HCT116 (cell line): ENCODE results near the gene SH3RF2. TPM values are rescaled to one million over a fixed set of nuclear protein-coding genes. Genes with fewer than 3 reads are reported as not detected.

Experiments
- ATAC-seq: fragments of 200-7000 bp; cut with Tn5 transposase; 2 replicates; pipeline ENCODE4 v1.9.1; 2020; ENCODE audit warnings: mild to moderate bottlenecking, moderate library complexity
- BruUV-seq: library from RNA; stranded (reverse); fragments of 400-500 nt; replicated peaks from 2 replicates; lab custom pipeline; 2021; lab: Mats Ljungman, UMichigan
- CTCF ChIA-PET: fragments of 300-600 bp; sonication (Branson Sonifier 250); formaldehyde crosslinking; loops from one replicate; lab custom pipeline; 2021; ENCODE audit warnings: antibody characterized with exemption; lab: Charles Lee
- POLR2A ChIA-PET: fragments of 300-600, 350-600 bp; sonication (Branson Sonifier 250); formaldehyde crosslinking; loops from one replicate; lab custom pipeline; 2021; ENCODE audit warnings: antibody characterized with exemption; lab: Charles Lee
- RAD21 ChIA-PET, 2 experiments: fragments of 300-600 bp; sonication (Branson Sonifier 250); formaldehyde crosslinking; loops; one replicate each; lab custom pipeline; 2023; ENCODE audit warnings: low total read pairs in 2 of 2; ENCODE audit not compliant: uncharacterized antibody in 2 of 2, unreplicated experiment in 2 of 2, low non-redundant PET in 1 of 2; lab: Charles Lee
- DNase-seq: peaks from one replicate; pipeline ENCODE4 v3.0.0-alpha.2; 2010; ENCODE audit warnings: low read depth, low spot score
- H2AFZ ChIP-seq: fragments of 200-600 bp; shearing (Covaris generic), sonication (generic); 2 replicates; pipeline ENCODE4 v1.6.1; 2017; ENCODE audit warnings: low read depth, mixed run types, mixed read lengths, antibody characterized with exemption, low read length; ENCODE audit not compliant: poor library complexity, severe bottlenecking
- H3K27ac ChIP-seq: 2 replicates; pipeline ENCODE4 v1.5.1; 2012; ENCODE audit warnings: low read depth, low read length
- H3K27me3 ChIP-seq: fragments of 200-600 bp; sonication (generic); 2 replicates; pipeline ENCODE4 v1.6.1; 2016; ENCODE audit warnings: mixed run types, low read length, mixed read lengths; ENCODE audit not compliant: insufficient read depth
- H3K36me3 ChIP-seq, 2 experiments: fragments of 200-500 bp in 1 of 2; fragments of 200-600 bp in 1 of 2; sonication (Bioruptor generic) in 1 of 2; sonication (generic) in 1 of 2; 2 replicates each; pipeline versions ENCODE4 v1.5.1 to v1.6.1; 2014 to 2016; ENCODE audit warnings: low read length in 2 of 2, inconsistent platforms in 1 of 2, mixed read lengths in 1 of 2, mixed run types in 1 of 2; ENCODE audit not compliant: insufficient read depth in 2 of 2, control insufficient read depth in 1 of 2
- H3K4me1 ChIP-seq, 2 experiments: fragments of 200-600 bp in 1 of 2; sonication (generic) in 1 of 2; 2 replicates each; pipeline versions ENCODE4 v1.5.1 to v1.6.1; 2012 to 2017; ENCODE audit warnings: low read length in 2 of 2, inconsistent platforms in 1 of 2, mild to moderate bottlenecking in 1 of 2, mixed read lengths in 1 of 2, mixed run types in 1 of 2, moderate library complexity in 1 of 2; ENCODE audit not compliant: insufficient read depth in 2 of 2, control insufficient read depth in 1 of 2
- H3K4me2 ChIP-seq: fragments of 200-600 bp; sonication (generic); 2 replicates; pipeline ENCODE4 v1.6.1; 2017; ENCODE audit warnings: mixed run types, low read length, mixed read lengths
- H3K4me3 ChIP-seq, 2 experiments: fragments of 200-600 bp in 1 of 2; sonication (generic) in 1 of 2; replicated peaks in 1 of 2; 2 replicates each; pipeline ENCODE4 v1.5.1; 2011 to 2016; ENCODE audit warnings: low read length in 2 of 2, control low read depth in 1 of 2, low read depth in 1 of 2, mild to moderate bottlenecking in 1 of 2, mixed read lengths in 1 of 2, mixed run types in 1 of 2
- H3K79me2 ChIP-seq: fragments of 200-600 bp; sonication (generic); 2 replicates; pipeline ENCODE4 v1.6.1; 2017; ENCODE audit warnings: mild to moderate bottlenecking, mixed run types, low read length, moderate library complexity, mixed read lengths; ENCODE audit not compliant: insufficient read depth
- H3K9ac ChIP-seq: fragments of 200-600 bp; sonication (generic); 2 replicates; pipeline ENCODE4 v1.6.1; 2016; ENCODE audit warnings: low read length, mixed read lengths
- H3K9me2 ChIP-seq: fragments of 200-600 bp; sonication (generic), shearing (Covaris generic); 2 replicates; pipeline ENCODE4 v1.6.1; 2017; ENCODE audit warnings: mixed run types, mild to moderate bottlenecking, moderate library complexity; ENCODE audit not compliant: insufficient read depth
- H3K9me3 ChIP-seq, 2 experiments: fragments of 200-500 bp in 1 of 2; fragments of 200-600 bp in 1 of 2; sonication (Bioruptor generic) in 1 of 2; sonication (generic) in 1 of 2; 2 replicates each; pipeline ENCODE4 v1.6.1; 2014 to 2017; ENCODE audit warnings: low read length in 2 of 2, mixed read lengths in 2 of 2, inconsistent platforms in 1 of 2, low read depth in 1 of 2, mild to moderate bottlenecking in 1 of 2, mixed run types in 1 of 2, moderate library complexity in 1 of 2; ENCODE audit not compliant: control insufficient read depth in 1 of 2, insufficient read depth in 1 of 2
- H4K20me1 ChIP-seq: fragments of 200-600 bp; sonication (generic), shearing (Covaris generic); 2 replicates; pipeline ENCODE4 v1.6.1; 2017; ENCODE audit warnings: mixed run types, mild to moderate bottlenecking, moderate library complexity; ENCODE audit not compliant: insufficient read depth
- ATF3 ChIP-seq: IDR thresholded peaks from 2 replicates; pipeline ENCODE4 v1.6.1; 2012
- ELF1 ChIP-seq: IDR thresholded peaks from 2 replicates; pipeline ENCODE4 v1.6.1; 2012; ENCODE audit warnings: low read depth, borderline replicate concordance
- EZH2 ChIP-seq: fragments of 200-600 bp; sonication (generic); IDR thresholded peaks from 2 replicates; pipeline ENCODE4 v1.6.1; 2017; ENCODE audit warnings: antibody characterized with exemption, mixed run types
- JUND ChIP-seq: IDR thresholded peaks from 2 replicates; pipeline ENCODE4 v1.6.1; 2012
- SP1 ChIP-seq: IDR thresholded peaks from 2 replicates; pipeline ENCODE4 v1.6.1; 2012; ENCODE audit warnings: low read depth
- SRF ChIP-seq: IDR thresholded peaks from 2 replicates; pipeline ENCODE4 v1.6.1; 2012; ENCODE audit warnings: low read depth
- YY1 ChIP-seq: IDR thresholded peaks from 2 replicates; pipeline ENCODE4 v1.6.1; 2011; ENCODE audit warnings: low read length, low read depth, moderate library complexity, mild to moderate bottlenecking; ENCODE audit not compliant: insufficient replicate concordance; ENCODE audit errors: extremely low read depth
- intact Hi-C: fragments of 100-400 bp; cut with micrococcal nuclease; formaldehyde crosslinking; loops from 2 replicates; pipeline ENCODE4 v1.10.0; 2022
- total RNA-seq: library from RNA; stranded (reverse); gene quantifications from one replicate; pipeline ENCODE4 v1.2.1, GENCODE V29; 2021; ENCODE audit not compliant: unreplicated experiment
- TF ChIP-seq, protein P1 (sequence below): IDR thresholded peaks from 2 replicates; pipeline ENCODE4 v1.6.1; 2012; ENCODE audit warnings: low read depth
- TF ChIP-seq, protein P2 (sequence below): IDR thresholded peaks from 2 replicates; pipeline ENCODE4 v1.6.1; 2011; ENCODE audit warnings: mild to moderate bottlenecking, low read length, moderate library complexity; ENCODE audit not compliant: insufficient replicate concordance; ENCODE audit errors: extremely low read depth

Gene SH3RF2
- total RNA-seq, 1 experiment from 2014 or later: 14.3 TPM

- no peak overlapping the region for H2AFZ ChIP-seq
Observed at GRCh38 chr5:146003852-146004251, 67.5 kb downstream of the SH3RF2 start.

More at GRCh38 chr5:146003852-146004251, 67.5 kb downstream of the SH3RF2 start:
- Histone ChIP-seq H3K27ac (no peak overlapping the region), H4K20me1 (no peaks in the 10 kb centered on the region), H3K27me3 (no peaks in the 10 kb centered on the region), H3K4me2 (no peak overlapping the region), H3K9me3 (no peaks in the 10 kb centered on the region)
- intact Hi-C loops: no loop called here
- no peak for DNase-seq
- CTCF ChIA-PET: no interaction called here
- TF ChIP-seq YY1: no peak
- no peak for TF ChIP-seq SRF
- TF ChIP-seq JUND: no peak
- TF ChIP-seq, protein P1, sequence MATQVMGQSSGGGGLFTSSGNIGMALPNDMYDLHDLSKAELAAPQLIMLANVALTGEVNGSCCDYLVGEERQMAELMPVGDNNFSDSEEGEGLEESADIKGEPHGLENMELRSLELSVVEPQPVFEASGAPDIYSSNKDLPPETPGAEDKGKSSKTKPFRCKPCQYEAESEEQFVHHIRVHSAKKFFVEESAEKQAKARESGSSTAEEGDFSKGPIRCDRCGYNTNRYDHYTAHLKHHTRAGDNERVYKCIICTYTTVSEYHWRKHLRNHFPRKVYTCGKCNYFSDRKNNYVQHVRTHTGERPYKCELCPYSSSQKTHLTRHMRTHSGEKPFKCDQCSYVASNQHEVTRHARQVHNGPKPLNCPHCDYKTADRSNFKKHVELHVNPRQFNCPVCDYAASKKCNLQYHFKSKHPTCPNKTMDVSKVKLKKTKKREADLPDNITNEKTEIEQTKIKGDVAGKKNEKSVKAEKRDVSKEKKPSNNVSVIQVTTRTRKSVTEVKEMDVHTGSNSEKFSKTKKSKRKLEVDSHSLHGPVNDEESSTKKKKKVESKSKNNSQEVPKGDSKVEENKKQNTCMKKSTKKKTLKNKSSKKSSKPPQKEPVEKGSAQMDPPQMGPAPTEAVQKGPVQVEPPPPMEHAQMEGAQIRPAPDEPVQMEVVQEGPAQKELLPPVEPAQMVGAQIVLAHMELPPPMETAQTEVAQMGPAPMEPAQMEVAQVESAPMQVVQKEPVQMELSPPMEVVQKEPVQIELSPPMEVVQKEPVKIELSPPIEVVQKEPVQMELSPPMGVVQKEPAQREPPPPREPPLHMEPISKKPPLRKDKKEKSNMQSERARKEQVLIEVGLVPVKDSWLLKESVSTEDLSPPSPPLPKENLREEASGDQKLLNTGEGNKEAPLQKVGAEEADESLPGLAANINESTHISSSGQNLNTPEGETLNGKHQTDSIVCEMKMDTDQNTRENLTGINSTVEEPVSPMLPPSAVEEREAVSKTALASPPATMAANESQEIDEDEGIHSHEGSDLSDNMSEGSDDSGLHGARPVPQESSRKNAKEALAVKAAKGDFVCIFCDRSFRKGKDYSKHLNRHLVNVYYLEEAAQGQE: no peak
- TF ChIP-seq, protein P2, sequence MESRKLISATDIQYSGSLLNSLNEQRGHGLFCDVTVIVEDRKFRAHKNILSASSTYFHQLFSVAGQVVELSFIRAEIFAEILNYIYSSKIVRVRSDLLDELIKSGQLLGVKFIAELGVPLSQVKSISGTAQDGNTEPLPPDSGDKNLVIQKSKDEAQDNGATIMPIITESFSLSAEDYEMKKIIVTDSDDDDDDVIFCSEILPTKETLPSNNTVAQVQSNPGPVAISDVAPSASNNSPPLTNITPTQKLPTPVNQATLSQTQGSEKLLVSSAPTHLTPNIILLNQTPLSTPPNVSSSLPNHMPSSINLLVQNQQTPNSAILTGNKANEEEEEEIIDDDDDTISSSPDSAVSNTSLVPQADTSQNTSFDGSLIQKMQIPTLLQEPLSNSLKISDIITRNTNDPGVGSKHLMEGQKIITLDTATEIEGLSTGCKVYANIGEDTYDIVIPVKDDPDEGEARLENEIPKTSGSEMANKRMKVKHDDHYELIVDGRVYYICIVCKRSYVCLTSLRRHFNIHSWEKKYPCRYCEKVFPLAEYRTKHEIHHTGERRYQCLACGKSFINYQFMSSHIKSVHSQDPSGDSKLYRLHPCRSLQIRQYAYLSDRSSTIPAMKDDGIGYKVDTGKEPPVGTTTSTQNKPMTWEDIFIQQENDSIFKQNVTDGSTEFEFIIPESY: no peak
- no peak for TF ChIP-seq EZH2
- TF ChIP-seq ATF3: no peak
- no peak for TF ChIP-seq SP1
- no peak for TF ChIP-seq ELF1
- TF ChIP-seq, all 23 proteins: peak for 0
- no TSS peak for BruUV-seq
- Histone ChIP-seq H3K4me1 (peaks cover 5 to 18% of the 10 kb centered on the region in 2 experiments; a peak in 3 of 4 replicates), H3K79me2 (no peaks in the 10 kb centered on the region), H3K36me3 (peaks cover 0 to 6% of the 10 kb centered on the region in 2 experiments; a peak in 1 of 4 replicates), H3K9ac (no peak overlapping the region), H3K9me2 (no peaks in the 10 kb centered on the region), H3K4me3 (no peak overlapping the region)
- POLR2A ChIA-PET: no interaction called here
- RAD21 ChIA-PET: no interaction called here
- ATAC-seq: no peak
